Measurements from ENCODE around the gene TFRC.
A peak's percentile ranks its signal among the peaks of the same experiment; 100 is the strongest.
"Not testable (repeated sequence)": the region's sequence is repeated elsewhere in the genome, so short reads cannot be mapped to it uniquely, and the experiment has no call there.

The TFRC gene

GRCh38 chr3:196081834-196082618 is at the start of gene TFRC:
Gene TFRC (minus strand): TSS chr3:196082090. CDS start chr3:196077099, 4,991 bp downstream.
- DNase-seq: peak; percentile 85

GRCh38 chr3:196128172-196128843 is 46.4 kb upstream of the TFRC start:
- no peak for DNase-seq

- DNase-seq: no peak
Measured at GRCh38 chr3:196127308-196128040, 45.6 kb upstream of the TFRC start.

- DNase-seq: no peak
Measured at GRCh38 chr3:196124608-196125007, 42.7 kb upstream of the TFRC start.

GRCh38 chr3:196122688-196123046 is 40.8 kb upstream of the TFRC start:
- no peak for DNase-seq

GRCh38 chr3:196122021-196122687 is 40.3 kb upstream of the TFRC start:
- DNase-seq: no peak

- DNase-seq: no peak
Measured at GRCh38 chr3:196121066-196121465, 39.2 kb upstream of the TFRC start.

- no peak for DNase-seq
Measured at GRCh38 chr3:196120291-196120951, 38.5 kb upstream of the TFRC start.

- DNase-seq: no peak
Measured at GRCh38 chr3:196117809-196118208, 35.9 kb upstream of the TFRC start.

- no peak for DNase-seq
Measured at GRCh38 chr3:196115678-196116083, 33.8 kb upstream of the TFRC start.

GRCh38 chr3:196111939-196112386 is 30.1 kb upstream of the TFRC start:
- DNase-seq: no peak

GRCh38 chr3:196108075-196108743 is 26.3 kb upstream of the TFRC start:
- DNase-seq: no peak

GRCh38 chr3:196104707-196105106 is 22.8 kb upstream of the TFRC start:
- not testable (repeated sequence) for DNase-seq

GRCh38 chr3:196098365-196098980 is 16.6 kb upstream of the TFRC start:
- DNase-seq: not testable (repeated sequence)

- DNase-seq: no peak
Measured at GRCh38 chr3:196097373-196098154, 15.7 kb upstream of the TFRC start.

GRCh38 chr3:196096382-196096953 is 14.6 kb upstream of the TFRC start:
- DNase-seq: no peak

- DNase-seq: no peak
Measured at GRCh38 chr3:196093317-196094111, 11.6 kb upstream of the TFRC start.

GRCh38 chr3:196087906-196088305 is 6.0 kb upstream of the TFRC start:
- DNase-seq: no peak

- no peak for DNase-seq
Measured at GRCh38 chr3:196082619-196082971, 705 bp upstream of the TFRC start.
